Measurements from ENCODE around the gene BCKDK. TPM values are rescaled to one million over a fixed set of nuclear protein-coding genes. Genes with fewer than 3 reads are reported as not detected.

The BCKDK gene
- total RNA-seq, 4 donors from 2014 or later, result 60.7 to 85.3 (median 78.6) TPM

DNA sequence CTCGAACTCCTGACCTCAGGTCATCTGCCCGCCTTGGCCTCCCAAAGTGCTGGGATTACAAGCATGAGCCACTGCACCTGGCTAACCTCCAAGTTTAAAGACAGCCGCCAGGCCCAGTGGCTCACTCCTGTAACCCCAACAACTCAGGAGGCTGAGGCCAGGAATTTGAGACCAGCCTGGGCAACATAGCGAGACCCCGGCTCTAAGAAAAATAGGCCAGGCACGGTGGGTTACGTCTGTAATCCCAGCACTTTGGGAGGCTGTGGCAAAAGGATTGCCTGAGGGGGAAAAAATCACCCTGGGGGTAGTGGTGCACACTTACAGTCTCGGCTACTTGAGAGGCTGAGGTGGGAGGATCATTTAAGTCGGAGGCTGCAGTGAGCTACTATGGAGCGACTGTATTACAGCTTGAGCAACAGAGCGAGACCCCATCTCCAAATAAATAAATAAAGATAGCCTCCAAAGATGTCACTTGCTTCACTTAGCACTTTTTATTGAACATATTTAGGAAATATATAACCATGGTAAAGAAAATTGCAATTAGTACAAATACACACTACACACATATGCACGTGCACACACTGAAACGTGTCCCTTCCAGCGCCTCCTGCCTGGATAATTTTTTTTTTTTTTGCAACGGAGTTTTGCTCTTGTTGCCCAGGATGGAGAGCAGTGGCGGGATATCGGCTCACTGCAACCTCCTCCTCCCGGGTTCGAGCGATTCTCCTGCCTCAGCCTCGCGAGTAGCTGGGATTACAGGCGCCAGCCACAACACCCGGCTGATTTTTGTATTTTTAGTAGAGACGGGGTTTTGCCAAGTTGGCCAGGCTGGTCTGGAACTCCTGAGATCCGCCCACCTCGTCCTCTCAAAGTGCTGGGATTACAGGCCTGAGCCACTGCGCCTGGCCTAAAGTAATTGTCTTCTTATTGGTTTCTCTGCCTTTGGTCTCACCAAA lies 1.4 kb upstream of the BCKDK start:
- no peak for TF ChIP-seq POLR2A (IDR thresholded peaks at IDR 0.05)
- no peak for TF ChIP-seq CTCF (IDR thresholded peaks at IDR 0.05)
- WGBS, 2 donors, result 89 to 92% methylated on average over 28 of the region's 28 CpGs
- no peak for DNase-seq (ENCODE audit: low spot score in 2 of 2)
- intact Hi-C loops (cut with DNase I; ENCODE audit: low total_unique reads), result no loop called here
- no peak overlapping the region for H3K4me3 ChIP-seq (ENCODE audit: low read depth, poor library complexity, severe bottlenecking)

DNA sequence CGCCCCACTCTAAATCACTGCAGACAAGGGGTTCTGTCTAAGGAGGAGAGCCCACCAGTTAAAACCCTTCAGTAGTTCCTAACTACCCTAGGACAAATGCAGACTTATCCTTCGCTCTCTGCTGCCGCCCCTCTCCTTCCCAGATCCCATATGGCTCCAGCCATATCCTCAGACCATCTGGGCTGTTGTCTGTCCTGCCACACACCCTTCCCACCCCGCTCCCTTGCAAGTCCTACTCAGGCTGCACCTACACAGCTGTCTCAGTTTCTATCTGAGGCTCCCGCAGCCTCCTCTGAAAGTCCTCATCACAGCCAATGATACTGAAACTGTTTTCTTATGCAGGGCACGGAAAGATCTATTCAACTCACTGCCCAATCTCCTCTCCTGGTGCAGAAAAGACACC lies 720 bp upstream of the BCKDK start:
- no peak for DNase-seq (ENCODE audit: low spot score in 2 of 2)
- intact Hi-C loops (cut with DNase I; ENCODE audit: low total_unique reads), result no loop called here
- no peak for TF ChIP-seq POLR2A (IDR thresholded peaks at IDR 0.05)
- no peak for TF ChIP-seq CTCF (IDR thresholded peaks at IDR 0.05)
- WGBS, 2 donors, result 92 to 93% methylated on average over 6 of the region's 6 CpGs
- no peak overlapping the region for H3K4me3 ChIP-seq (ENCODE audit: low read depth, poor library complexity, severe bottlenecking)

DNA sequence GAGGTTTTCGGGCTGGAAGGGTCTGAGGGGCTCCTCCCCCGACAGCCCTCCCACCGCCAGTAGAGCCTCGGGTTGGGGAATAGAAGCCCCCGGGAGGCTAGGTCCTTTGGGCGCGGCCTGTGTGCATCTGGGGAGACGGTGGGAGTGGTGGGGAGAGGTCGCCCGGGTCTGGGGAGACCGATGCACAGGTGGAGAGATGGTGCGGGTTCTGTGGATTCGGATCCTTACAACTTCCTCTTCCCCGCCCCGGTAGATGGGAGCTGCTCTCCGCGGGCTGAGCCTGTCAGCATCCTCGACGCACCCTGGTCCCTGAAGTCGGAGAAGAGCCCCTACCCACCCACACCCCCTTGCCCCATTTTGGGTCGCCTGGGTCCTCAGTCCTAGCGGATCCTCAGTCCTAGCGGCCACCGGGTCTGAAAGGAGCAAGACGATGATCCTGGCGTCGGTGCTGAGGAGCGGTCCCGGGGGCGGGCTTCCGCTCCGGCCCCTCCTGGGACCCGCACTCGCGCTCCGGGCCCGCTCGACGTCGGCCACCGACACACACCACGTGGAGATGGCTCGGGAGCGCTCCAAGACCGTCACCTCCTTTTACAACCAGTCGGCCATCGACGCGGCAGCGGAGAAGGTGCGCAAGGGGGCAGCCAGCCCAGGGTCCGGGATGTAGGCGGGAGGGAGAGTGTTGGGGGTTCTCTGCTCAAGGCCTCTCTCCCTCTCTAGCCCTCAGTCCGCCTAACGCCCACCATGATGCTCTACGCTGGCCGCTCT lies 790 bp downstream of the BCKDK start:
- H3K4me3 ChIP-seq (ENCODE audit: low read depth, poor library complexity, severe bottlenecking), result peak overlapping the region; percentile 91
- 45 to 51% methylated on average over 34 to 45 of the region's 57 CpGs for WGBS, 2 donors
- DNase-seq (ENCODE audit: low spot score in 2 of 2), result no peak
- intact Hi-C loops (cut with DNase I; ENCODE audit: low total_unique reads), result no loop called here
- TF ChIP-seq POLR2A (IDR thresholded peaks at IDR 0.05) (no peak), CTCF (IDR thresholded peaks at IDR 0.05) (no peak)

- H3K4me3 ChIP-seq (ENCODE audit: low read depth, poor library complexity, severe bottlenecking), result no peak overlapping the region
- TF ChIP-seq CTCF (IDR thresholded peaks at IDR 0.05) (no peak), POLR2A (IDR thresholded peaks at IDR 0.05) (no peak)
- DNase-seq (ENCODE audit: low spot score in 2 of 2), result no peak
- 83 to 85% methylated on average over 12 of the region's 12 CpGs for WGBS, 2 donors
- intact Hi-C loops (cut with DNase I; ENCODE audit: low total_unique reads), result no loop called here
These were observed 1.4 kb downstream of the BCKDK start for GRCh38 chr16:31109622-31110021.

GRCh38 chr16:31110106-31111034 lies 2.2 kb downstream of the BCKDK start:
- intact Hi-C loops (cut with DNase I; ENCODE audit: low total_unique reads), result no loop called here
- TF ChIP-seq POLR2A (IDR thresholded peaks at IDR 0.05) (no peak), CTCF (IDR thresholded peaks at IDR 0.05) (no peak)
- WGBS, 2 donors, result 78 to 82% methylated on average over 25 to 26 of the region's 26 CpGs
- H3K4me3 ChIP-seq (ENCODE audit: low read depth, poor library complexity, severe bottlenecking), result no peak overlapping the region
- DNase-seq (ENCODE audit: low spot score in 2 of 2), result no peak
